ENCODE measurements around the gene NOSTRIN.
"Not testable (repeated sequence)": the region's sequence is repeated elsewhere in the genome, so short reads cannot be mapped to it uniquely, and the experiment has no call there.

NOSTRIN gene

DNA sequence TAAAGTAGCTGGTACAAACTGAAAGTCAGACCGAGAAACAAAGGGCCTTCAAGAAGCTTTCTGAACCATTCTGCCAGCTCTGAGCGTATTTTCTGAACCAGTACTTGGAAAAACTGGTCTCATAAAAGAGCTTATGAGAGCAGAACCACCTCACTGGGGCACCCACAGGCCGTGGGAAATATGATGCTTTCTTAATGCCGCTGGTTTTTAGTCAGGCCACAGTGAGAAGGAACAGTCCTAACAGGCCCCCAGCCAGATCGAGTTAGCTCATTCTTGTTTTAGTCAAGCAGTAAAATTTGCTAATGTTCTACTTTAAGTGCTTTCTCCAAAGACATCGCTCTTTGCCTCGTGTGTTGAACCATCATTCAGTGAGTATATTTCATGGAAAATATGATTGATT is 12.7 kb upstream of the NOSTRIN start:
- no peak for DNase-seq (ENCODE audit: low spot score)

DNA sequence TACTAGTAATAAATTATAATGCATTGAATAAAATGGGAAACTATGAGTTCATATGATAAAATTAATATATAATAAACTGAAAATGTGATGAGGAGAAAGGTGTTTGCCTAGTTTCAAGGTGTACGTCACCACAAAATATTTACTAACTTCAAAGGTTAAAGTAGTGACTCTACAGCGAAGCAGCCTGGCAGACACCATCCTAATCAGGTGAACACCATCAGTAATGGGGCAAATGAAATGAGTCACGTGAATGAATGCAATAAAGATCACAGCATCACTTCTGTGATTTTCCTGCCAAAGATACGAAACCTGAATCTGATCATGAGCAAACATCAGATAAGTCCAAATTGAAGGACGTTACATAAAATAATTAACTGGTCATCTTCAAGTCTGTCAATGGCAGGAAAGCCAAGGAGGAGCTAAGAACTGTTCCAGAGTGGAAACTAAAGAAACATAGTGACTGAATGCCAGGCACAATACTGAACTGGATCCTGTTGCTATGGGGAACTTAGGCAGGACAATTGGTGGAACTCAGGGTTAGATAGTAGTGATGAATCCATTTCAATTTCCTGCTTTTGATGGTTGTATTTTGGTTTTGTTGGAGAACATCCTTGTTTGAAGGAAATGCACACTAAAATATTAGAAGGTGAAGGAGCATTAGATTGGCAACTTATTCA is 12.1 kb upstream of the NOSTRIN start:
- no peak for DNase-seq (ENCODE audit: low spot score)

DNA sequence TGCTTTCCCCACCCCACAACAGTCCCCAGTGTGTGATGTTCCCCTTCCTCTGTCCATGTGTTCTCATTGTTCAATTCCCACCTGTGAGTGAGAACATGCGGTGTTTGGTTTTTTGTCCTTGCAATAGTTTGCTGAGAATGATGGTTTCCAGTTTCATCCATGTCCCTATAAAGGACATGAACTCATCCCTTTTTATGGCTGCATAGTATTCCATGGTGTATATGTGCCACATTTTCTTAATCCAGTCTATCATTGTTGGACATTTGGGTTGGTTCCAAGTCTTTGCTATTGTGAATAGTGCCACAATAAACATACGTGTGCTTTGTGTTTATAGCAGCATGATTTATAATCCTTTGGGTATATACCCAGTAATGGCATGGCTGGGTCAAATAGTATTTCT is 11.3 kb upstream of the NOSTRIN start:
- not testable (repeated sequence) for DNase-seq (ENCODE audit: low spot score)

DNA sequence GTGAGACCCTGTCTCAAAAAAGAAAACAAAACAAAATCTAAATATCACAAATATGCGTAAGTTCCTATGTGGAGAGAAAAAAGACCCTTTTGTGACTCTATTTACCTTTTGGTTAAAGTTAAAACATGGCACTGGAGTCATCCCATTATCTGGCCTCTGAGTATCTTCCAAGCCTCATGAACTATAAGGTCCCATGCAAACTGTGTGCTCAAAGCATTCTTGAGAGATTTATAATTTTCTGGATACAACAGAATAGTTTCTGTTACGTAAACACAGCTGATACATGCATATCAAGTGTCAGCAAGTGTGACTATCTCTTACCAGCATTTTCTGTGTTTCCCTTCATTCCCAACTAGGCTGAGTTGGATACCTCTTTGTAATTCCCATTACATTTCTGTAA is 8.8 kb upstream of the NOSTRIN start:
- DNase-seq (ENCODE audit: low spot score) = no peak

DNA sequence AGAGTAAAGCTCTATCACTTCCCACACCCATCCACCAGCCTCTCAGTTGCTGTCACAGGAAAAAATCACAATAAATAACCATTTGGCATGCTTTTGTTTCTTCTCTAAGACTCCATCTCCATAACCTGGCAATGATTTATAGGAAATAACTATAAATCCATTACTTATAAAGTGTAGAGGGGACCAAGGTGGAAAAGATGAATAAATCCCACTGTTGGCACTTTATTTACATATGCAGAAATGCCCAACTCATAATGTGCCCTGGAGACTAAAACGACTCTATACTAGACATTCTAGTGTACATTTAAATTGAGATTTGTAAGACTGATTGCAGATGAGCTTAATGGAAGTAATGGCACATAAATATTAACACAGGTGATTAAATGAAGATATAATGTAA is 7.5 kb upstream of the NOSTRIN start:
- DNase-seq (ENCODE audit: low spot score) = no peak

DNA sequence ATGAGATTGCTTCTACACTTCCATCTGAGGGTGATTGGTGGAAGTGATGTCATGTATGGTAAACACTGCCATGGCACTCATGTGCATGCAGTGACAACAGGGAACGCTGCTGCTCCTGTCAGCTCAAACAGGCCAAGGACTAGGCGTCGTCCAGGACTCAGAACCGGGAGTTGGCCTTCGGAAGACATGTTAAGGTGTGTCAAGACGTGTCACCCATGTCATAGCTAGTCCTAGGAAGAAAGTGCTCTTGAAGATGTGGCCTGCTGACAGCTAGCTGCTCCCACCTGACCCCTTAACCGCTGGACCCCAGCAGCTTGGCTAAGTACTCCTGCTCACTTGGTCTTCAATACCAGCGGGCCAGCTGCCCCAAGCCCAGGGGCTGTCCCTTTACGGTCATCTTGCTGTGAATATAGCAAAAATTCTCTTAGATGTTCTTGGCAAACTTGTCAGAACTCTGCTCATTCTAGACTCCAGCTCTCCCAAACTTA is 6.3 kb upstream of the NOSTRIN start:
- no peak for DNase-seq (ENCODE audit: low spot score)

DNA sequence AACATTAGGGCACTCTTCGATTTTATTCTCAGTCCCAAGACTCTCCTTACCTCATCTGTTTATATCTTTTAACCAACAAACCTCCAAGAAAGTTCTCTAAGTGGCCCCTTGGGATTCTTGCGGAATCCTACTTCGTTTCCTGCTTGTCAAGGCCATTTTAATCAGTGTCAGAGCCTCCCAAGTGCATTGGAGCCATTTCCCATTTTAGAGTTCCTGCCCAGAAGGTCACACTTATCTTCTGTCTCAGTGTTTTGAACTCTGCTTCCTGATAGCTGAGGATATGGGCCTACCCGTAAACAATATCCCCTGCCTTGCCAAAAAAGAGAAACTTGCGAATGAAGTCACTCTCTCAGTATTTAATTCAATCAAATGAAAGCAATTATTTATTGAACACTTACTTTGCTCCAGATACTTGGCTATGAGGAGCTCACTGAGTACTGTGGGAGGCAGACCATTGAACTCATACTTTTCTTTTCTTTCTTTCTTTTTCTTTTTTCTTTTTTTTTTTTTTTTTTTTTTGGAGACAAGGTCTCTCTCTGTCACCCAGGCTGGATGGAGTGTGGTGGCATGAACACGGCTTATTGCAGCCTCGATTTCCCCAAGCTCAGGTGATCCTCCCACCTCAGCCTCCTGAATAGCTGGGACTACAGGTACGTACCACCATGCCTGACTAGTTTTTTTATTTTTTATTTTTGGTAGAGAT is 5.7 kb upstream of the NOSTRIN start:
- DNase-seq (ENCODE audit: low spot score) = no peak

DNA sequence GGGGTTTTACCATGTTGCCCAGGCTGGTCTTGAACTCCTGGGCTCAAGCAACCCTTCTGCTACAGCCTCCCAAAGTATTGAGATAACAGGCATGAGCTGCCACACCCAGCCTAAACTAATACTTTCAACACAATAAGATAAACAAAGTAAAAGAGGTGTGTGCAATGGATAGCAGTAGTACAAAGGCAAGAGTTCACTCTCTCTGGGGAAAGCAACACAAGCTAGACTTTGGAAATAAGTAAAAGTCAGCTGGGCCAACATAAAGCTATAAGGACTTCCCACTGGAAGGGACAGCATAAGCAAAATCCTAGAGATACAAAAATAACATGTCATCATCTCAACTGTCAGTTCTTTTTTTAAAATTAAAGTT is 5.2 kb upstream of the NOSTRIN start:
- no peak for DNase-seq (ENCODE audit: low spot score)

DNA sequence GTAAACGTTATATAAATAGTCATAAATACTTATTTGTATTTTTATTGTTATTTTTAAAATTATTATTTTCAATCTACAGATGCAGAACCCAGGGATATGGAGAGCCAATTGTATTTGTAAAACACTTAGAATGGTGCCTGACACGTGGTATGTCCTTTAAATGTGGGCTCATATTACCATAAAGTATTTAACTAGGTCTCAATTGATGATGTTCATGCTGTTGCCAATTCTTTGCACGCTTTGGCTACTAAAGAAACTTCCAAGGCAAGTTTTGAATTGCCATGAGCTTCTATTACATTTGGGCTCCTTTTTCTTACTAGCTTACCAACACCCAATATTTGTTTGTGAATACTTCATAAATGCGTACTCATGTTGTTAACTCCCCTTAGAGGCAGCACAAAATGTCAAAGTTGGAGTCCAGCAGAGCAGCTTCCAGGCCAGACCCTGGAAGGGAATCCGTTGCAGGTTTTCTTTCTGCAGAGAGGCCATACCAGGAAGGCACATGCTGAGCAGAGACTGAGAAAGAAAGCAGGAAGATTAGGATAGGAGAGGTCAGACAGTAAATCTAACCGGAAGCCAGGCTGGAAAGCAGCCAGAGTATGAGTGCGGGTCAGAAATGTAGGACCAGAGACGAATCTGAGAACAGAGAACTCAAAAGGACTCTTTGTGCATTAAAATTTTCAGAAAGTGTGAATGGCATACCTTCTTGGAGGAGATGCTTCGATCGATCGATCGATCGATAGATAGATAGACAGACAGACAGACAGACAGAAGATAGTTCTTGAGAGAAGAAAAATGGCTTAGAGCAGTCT is 4.2 kb upstream of the NOSTRIN start:
- no peak for DNase-seq (ENCODE audit: low spot score)

DNA sequence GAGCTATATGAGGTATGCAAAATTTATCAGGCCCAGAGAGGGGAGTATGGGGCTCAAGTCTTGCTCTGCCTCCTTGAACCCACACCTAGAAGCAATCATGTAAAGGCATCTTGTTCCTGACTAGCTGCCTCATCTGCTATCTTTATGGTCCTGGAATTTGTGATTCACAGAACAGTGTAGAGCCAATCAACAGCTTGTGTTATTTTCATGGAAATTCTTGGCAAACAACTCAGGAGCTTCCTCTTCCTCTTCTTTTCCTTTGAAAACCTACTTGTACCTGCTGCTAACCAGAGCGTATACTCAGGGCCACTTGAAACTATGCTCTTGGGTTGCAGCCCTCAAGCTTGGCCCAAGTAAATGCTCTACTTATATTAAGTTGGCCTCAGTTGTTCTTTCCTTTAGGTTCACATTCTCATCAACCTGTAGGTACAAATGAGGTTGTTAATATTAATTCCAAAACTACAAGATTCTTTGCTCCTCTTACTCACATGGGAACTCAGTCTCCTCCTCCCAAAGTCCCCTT is 3.5 kb upstream of the NOSTRIN start:
- no peak for DNase-seq (ENCODE audit: low spot score)

DNA sequence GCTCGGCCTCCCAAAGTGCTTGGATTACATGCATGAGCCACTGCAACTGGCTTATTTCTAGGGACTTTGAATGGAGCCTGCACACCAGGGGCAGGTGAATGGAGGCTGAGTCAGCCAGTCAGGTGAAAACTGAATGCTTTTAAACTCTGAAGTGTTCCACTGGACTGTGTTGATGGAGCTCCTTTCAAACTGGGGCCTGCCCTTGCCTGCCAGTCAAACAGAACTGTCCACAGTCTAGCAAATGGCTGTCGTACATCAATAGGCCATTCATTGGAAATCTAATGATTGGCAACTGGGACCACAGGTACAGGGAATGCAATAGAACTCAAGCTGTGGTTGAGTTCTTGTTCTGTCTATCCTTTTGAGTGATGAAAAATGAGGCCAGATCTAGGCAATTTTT is 966 bp upstream of the NOSTRIN start:
- DNase-seq (ENCODE audit: low spot score) = no peak

DNA sequence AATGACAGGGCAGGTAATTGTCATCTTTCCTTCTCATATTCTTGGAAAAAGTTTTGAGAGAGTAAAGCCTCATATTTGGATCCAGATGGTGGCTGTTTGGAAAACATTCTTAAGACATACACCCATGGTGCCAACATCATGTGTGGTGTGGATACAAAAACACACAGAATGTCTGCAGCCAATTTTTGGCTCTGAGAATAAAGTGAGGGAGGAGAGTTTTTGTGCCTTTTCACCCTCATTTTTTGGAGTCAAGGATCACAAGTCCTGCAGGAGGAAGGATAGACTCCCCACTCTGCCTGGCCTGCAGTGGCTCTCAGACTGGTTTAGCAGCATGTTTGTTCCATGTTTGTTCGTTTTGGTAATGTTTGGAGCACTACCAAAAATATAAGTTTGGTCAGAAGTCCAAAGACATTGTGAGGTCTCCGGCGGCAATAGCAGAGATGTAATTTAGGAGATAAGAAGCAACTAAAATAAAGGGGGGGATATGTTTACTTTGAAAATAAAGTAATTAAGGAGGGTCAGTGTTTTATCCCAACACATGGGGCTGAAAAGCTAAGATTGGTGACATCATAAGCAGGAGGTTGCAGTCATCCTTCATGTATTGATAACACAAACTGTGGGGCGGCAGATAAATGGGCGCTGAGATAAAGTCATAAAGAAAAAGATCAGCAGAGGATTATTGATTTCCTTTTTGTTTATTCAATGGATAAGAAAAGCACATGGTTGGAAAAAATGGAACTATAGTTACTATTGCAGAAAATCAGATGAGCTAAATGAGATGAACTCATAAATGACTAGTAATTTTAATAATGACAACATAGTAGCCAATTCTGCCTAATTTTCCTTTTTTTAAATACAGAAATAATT is 655 bp downstream of the NOSTRIN start:
- no peak for DNase-seq (ENCODE audit: low spot score)

DNA sequence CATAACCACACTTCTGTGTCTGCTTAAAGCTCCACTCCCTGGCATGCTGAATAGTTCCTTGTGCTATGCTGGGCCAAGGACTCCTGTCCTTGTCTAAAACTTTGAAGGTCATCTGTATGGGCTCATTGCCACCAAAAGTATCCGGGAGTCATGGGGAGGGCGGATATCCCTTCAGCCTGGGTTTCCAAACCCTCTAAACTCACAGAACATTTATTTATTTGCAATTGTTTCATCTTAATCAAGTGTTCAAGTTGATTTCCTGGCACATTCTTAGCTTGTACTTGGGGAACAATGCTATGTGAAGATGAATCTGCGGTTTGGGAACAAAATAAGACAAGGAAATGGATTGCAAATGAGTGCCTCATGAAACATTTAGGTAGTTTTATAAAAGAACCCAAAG is 1.8 kb downstream of the NOSTRIN start:
- no peak for DNase-seq (ENCODE audit: low spot score)

DNA sequence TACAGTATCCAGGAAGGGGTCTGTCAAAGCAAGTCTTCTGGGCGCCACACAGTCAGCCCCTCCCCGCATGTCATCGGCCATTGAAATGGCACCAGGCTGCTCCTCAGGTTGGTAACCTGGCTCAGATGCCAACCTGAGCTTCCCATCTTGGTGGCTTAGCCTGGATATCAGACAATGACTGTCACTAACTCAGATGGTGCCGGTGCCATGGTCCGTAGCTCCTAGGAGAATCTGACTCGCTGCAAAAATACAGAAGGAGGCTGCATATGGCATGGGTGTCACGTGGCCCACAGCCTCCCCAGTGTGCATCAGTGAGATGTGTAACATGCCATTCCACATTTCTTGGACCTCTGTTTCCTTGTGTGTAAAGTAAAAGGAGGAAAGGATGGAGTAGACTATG is 3.2 kb downstream of the NOSTRIN start:
- DNase-seq (ENCODE audit: low spot score) = no peak

DNA sequence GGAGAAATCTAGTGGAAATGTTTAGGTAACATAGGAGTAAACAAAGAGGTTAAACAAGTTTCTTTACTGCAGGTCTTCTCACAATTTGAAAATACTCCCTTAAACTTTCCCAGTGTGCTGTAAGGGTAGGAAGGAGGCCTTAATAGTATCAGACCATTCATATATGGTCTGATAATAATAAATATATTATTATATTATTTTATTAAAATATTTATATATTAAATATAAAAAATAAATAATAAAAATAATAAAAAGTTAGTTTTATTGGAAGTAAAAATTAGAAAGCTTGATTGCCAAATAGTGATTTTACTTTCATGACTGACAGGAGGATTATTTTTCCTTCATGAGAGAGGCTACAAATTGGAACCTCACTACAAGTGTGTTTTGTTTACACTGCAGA is 7.1 kb downstream of the NOSTRIN start:
- no peak for DNase-seq (ENCODE audit: low spot score)

DNA sequence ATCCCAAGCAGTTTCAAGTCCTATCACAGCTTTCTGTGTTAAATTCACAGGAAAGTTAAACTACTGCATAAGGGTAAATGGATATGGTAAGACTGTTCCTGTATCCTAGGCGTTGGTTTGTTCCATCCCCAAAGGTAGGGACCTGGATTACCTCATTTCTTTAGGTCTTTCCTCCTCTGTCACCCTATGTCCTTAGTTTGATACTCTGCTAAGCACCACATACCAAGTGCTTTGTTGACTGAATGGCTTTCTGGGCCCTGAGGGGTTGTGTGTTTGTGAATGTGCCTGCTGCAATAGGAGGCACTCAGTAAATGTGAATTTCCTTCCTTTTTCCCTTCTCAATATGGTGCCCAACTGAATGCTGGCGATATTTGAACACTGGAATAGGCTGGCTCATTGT is 7.8 kb downstream of the NOSTRIN start:
- DNase-seq (ENCODE audit: low spot score) = no peak

DNA sequence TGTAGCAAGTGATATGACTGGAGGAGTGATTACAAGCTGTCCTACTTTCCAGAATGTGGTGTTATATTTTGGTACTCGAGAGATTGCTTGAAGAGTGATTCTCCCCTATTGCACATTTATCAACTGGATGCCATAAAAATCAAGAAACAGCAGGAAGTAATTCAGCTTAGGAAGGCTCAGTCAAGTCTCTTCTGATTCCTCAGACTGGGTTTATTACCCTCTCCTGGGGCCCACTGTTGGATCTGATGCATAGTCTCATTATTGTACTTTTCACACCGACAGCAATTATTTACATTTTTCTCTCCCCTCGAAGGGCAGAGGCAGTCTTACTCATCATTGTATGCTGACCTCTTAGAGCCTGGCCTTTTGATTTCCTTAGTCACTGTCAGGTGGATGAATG is 9.3 kb downstream of the NOSTRIN start:
- DNase-seq (ENCODE audit: low spot score) = no peak

DNA sequence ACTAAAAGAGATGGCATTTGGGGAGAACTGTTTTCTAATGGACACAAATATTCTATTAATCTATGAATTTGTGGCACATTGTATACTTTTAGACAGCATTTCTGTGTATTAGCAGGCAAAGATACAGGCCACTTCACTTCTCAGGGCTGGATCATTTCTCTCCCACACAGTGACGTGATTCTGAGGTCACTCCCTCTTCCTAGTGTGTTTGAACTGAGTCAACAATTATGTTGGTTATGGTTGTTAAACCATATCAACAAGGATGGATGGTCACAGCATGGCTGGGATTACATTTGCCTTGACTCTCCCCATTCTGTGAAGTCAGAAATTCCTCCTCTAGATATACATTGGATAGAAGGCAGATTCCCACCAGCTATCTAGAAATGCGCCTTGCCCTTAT is 11.6 kb downstream of the NOSTRIN start:
- no peak for DNase-seq (ENCODE audit: low spot score)

DNA sequence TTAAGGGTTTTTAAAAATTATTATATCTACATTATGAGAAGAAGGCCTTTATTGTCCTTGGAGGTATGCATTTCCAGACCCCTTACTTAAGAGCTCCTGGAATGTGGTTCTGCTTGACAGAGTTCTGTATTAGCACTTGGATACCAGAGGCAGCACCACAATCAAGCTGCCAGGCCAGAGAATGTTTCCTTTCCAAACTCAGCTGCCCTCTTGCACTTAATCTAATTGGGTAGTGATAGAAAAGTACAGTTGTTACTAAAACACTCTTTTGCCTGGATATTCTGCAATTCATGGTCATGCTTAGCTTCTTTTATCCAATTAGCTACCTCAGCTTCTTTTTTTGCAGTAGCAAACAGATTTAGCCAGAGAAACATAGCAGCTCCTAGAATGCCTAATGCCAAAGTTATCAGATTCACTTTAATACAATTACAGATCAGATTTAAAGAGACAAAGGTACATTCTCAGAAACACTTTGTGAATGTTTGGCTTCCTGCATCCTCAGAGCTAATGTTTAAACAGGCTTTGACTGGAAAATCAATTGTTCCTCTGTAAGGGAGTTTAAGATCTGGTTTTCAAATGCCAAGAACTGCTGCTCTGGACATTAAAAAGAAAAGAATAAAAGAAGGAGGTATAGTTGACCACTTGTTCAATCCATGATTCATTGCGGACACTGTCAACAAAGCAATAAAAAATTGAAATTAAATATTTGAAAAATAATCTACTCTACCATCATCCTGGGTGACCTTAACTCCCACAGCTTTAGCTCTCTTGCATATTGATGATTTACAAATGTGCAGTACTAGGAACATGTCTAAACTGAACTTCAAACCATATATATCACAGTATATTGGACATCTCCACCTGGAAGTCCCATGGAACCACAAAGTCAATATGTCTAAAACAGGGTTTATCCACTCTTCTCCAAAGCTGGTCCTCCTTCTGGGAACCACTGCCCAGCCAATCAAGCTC is 12.8 kb downstream of the NOSTRIN start:
- DNase-seq (ENCODE audit: low spot score) = no peak

DNA sequence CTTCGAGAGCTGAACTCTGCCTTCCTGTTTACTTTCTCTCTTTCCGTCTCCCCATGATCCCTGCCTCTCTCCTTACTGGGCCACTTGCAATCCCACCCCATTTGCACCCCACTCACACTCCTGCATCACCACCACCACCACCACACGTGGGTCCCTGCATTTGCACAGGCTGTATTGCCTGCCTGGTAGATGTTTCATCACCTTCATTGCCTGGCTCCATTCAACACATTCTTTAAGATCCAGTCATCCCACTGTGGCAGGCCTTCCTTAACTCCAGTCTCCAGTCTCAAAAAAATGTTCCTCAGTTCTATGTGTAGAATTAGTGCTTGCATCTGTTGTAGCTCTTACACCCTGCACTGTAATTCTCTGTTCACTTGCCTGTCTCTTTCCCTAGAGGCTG is 13.9 kb downstream of the NOSTRIN start:
- no peak for DNase-seq (ENCODE audit: low spot score)
